HG02588 (cell line): ENCODE data around the gene TBC1D8.

Source experiments
- ATAC-seq: cut with Tn5 transposase; IDR thresholded peaks from one replicate; pipeline ENCODE4 v1.9.1; 2021; ENCODE audit warnings: mild to moderate bottlenecking, moderate library complexity; ENCODE audit not compliant: unreplicated experiment

Gene TBC1D8

DNA sequence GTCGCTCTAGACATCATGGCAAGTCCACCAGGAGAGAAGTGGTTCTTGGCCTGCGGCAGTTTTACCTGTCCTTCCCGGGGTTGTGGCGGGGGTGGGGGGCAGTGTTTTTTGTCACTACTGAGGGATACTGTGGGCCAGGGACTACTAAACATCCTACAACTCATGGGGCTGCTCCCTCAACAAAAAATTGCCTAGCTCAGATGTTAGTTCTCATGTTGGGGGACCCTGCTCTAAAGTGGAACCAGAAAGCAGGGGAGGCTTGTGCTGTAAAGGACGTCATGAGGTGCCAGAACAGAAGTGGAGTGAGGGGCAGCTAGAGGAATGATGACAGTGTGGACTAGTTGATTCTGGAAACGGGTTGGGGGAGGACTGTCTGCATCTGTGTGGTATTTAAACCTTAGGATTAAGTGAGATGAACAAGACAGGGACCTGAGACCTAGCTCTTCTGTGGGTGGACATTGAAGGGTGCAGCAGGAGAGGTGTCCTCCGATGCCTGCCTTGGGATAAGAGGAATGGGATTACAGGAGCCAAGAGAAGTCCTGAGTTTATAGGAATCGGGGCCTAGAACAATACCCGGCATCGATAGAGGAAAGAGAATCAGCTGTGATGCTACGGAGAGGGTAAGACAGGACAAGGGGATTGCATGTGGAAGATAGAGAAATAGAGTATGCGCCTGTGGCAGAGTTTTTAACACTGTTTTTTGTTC, 146.4 kb downstream of the TBC1D8 start:
- no peak for ATAC-seq

- no peak for ATAC-seq
These were observed 147.9 kb downstream of the TBC1D8 start for GRCh38 chr2:101003278-101003775.

GRCh38 chr2:101002562-101003277, 148.5 kb downstream of the TBC1D8 start:
- ATAC-seq = no peak

- peak; percentile 96 for ATAC-seq
These were observed 149.3 kb downstream of the TBC1D8 start, which contains the start of gene RPL31 for GRCh38 chr2:101001691-101002561. Gene RPL31, plus strand, starts transcription at chr2:101002289. Its CDS starts 413 bp downstream, at chr2:101002702.

DNA sequence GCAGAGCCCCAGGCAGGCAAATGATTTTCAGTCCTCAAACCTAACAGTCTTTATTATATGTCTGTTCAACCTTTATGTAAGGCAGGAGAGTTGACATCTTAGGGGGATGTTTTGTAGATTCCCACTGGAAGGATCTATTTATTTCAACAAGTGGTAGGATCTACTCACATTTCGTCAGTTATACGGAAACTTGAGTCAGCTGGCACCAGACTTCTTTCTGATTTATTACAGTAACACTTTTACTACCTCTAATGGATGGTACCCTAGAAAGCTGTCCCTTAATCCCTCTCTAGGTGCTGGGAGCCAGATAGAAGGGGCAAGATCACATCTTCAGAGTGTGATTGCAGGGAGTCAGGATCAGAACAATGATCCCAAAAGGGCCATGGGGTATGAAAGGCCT, 151.2 kb downstream of the TBC1D8 start:
- ATAC-seq = no peak

- no peak for ATAC-seq
These were observed 153.0 kb downstream of the TBC1D8 start for GRCh38 chr2:100998235-100998573.

GRCh38 chr2:100997509-100998234, 153.5 kb downstream of the TBC1D8 start:
- ATAC-seq = no peak

DNA sequence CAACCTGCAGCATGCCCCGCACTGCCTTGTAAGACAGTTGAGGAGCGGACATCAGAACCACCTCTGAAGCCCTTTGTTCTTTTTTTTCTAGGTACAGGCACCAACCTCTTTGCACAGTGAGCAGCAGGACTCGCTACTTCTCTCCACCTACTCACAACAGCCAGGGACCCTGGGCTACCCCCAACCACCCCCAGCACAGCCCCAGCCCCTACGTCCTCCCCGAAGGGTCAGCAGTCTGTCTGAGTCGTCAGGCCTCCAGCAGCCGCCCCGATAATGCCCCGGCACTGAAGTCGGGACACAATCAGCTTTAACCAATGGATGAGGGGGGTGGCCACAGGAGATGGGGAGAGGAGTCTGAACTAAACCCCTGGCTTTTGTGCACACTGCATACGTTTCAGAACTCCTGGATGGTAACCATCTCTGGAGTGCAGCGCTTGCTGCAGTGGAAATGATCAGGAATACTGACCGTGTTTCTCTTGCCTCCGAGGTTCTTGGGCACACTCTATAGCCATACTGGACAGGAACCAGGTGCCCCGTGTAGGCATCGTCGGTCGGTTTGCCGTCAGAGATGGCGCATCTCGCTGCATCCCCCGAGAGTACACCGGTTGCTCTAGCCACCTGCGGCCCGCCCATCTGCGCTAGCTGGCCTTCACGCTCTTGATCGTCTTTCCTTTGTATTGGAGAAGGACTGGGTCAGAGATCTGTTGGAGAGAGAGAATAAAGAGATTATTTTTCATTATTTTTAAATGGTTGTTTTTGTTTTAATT, 155.7 kb downstream of the TBC1D8 start:
- ATAC-seq = no peak

GRCh38 chr2:100993294-100993693, 157.9 kb downstream of the TBC1D8 start:
- ATAC-seq = no peak

GRCh38 chr2:100992262-100992661, 158.9 kb downstream of the TBC1D8 start:
- no peak for ATAC-seq

- ATAC-seq = no peak
These were observed 159.8 kb downstream of the TBC1D8 start for GRCh38 chr2:100991404-100991773.

GRCh38 chr2:100990650-100991403, 160.4 kb downstream of the TBC1D8 start:
- no peak for ATAC-seq

GRCh38 chr2:100990166-100990565, 161.0 kb downstream of the TBC1D8 start:
- no peak for ATAC-seq

- no peak for ATAC-seq
These were observed 161.5 kb downstream of the TBC1D8 start for GRCh38 chr2:100989666-100990065.

DNA sequence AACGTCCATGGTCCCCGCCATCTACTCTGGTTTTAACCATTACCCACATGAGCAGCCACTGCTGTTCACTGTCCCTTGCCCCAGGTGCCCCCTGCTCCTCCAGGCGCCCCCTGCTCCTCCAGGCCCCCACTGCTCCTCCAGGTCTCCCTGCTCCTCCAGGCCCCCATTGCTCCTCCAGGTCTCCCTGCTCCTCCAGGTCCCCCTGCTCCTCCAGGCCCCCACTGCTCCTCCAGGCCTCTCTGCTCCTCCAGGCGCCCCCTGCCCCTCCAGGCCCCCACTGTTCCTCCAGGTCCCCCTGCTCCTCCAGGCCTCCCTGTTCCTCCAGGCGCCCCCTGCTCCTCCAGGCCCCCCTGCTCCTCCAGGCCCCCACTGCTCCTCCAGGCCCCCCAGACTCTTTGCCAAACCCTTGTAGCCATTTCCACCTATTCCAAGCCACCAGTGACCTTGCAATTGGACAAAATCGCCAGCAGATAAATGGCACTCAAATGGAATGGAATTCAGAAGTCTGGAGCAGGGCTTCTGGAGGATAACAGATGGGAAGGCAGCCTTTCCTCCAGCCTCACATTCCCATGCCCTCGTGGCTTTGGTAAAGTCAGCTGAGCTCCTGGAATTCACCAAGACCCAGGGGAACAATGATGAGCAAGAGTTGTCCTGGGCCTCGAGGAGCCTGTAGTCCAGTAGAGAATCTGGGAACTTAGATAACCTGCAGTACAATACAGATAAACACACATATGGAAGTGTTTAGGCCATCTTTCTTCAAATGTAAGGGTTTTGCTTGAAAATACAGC, 162.4 kb downstream of the TBC1D8 start:
- ATAC-seq = no peak

- no peak for ATAC-seq
These were observed 163.2 kb downstream of the TBC1D8 start for GRCh38 chr2:100987974-100988373.

- no peak for ATAC-seq
These were observed 163.6 kb downstream of the TBC1D8 start for GRCh38 chr2:100987536-100987935.

- no peak for ATAC-seq
These were observed 165.0 kb downstream of the TBC1D8 start for GRCh38 chr2:100986157-100986556.
